ENCODE results near the gene SELENOF. TPM values are rescaled to one million over a fixed set of nuclear protein-coding genes. Genes with fewer than 3 reads are reported as not detected.

SELENOF gene
- total and polyA plus RNA-seq, 10 of the 15 experiments (the other 5 are each of a cell fraction or from before 2014, with no cell fraction given) = 98.7 to 254 (median 172) TPM

- TF ChIP-seq ZNF592 (IDR thresholded peaks at IDR 0.05) (no peak), ASH2L (IDR thresholded peaks at IDR 0.05; ENCODE audit: borderline replicate concordance, low read depth) (0 out of 2 replicates have a peak, but pooled peaks have one; percentile 46), POLR2A (IDR thresholded peaks at IDR 0.05; ENCODE audit: low read depth, low read length) (peak; percentile 79), NR2C1 (IDR thresholded peaks at IDR 0.05) (no peak), CEBPB (IDR thresholded peaks at IDR 0.05; ENCODE audit: borderline replicate concordance in 1 of 2, low read depth in 2 of 2, low read length in 2 of 2) (no peak), SMAD5 (IDR thresholded peaks at IDR 0.05; ENCODE audit: low read depth) (no peak), NKRF (conservative IDR thresholded peaks at IDR 0.05) (0 out of 2 replicates have a peak, but pooled peaks have one; percentile 15), DPF2 (IDR thresholded peaks at IDR 0.05) (peak; percentile 73; the same call in 1 of the 2 replicates), ZBTB4 (CRISPR knock-in tag; IDR thresholded peaks at IDR 0.05) (no peak), STAT1 (conservative IDR thresholded peaks at IDR 0.05) (no peak), IKZF1 (conservative IDR thresholded peaks at IDR 0.05) (peak; percentile 45), RUNX3 (IDR thresholded peaks at IDR 0.05; ENCODE audit: low read length) (no peak), BHLHE40 (IDR thresholded peaks at IDR 0.05; ENCODE audit: borderline replicate concordance in 1 of 2, low read depth in 2 of 2, low read length in 1 of 2) (peak in 1 of 2 experiments; percentile 49; a peak in 2 of 4 replicates), GABPA (IDR thresholded peaks at IDR 0.05; ENCODE audit: low read depth) (no peak), RBBP5 (conservative IDR thresholded peaks at IDR 0.05) (no peak), SKIL (IDR thresholded peaks at IDR 0.05; ENCODE audit: low read depth, poor library complexity, severe bottlenecking) (no peak), POLR2AphosphoS5 (IDR thresholded peaks at IDR 0.05; ENCODE audit: low read length) (no peak), TAF1 (IDR thresholded peaks at IDR 0.05; ENCODE audit: borderline replicate concordance, low read depth, low read length) (peak; percentile 75; the same call in 1 of the 2 replicates), NFXL1 (IDR thresholded peaks at IDR 0.05; ENCODE audit: borderline replicate concordance) (no peak)
Observed at GRCh38 chr1:86914601-86914997, 673 bp upstream of the SELENOF start, which contains the start of gene HS2ST1 (continued).
